ENCODE data around the gene TSPAN18. TPM values are rescaled to one million over a fixed set of nuclear protein-coding genes. Genes with fewer than 3 reads are reported as not detected.

TSPAN18 gene
- total RNA-seq, 1 donor from 2014 or later: 11.5 TPM

- DNase-seq (ENCODE audit: low read depth, low spot score): no peak
These were observed 96.2 kb downstream of the TSPAN18 start for GRCh38 chr11:44823006-44823405.

GRCh38 chr11:44823868-44824267, 97.1 kb downstream of the TSPAN18 start:
- no peak for DNase-seq (ENCODE audit: low read depth, low spot score)

GRCh38 chr11:44824300-44824704, 97.5 kb downstream of the TSPAN18 start:
- peak; percentile 79 for DNase-seq (ENCODE audit: low read depth, low spot score)

GRCh38 chr11:44825058-44825785, 98.5 kb downstream of the TSPAN18 start:
- no peak for DNase-seq (ENCODE audit: low read depth, low spot score)

GRCh38 chr11:44826922-44827643, 100.3 kb downstream of the TSPAN18 start:
- no peak for DNase-seq (ENCODE audit: low read depth, low spot score)

GRCh38 chr11:44828296-44828695, 101.5 kb downstream of the TSPAN18 start:
- DNase-seq (ENCODE audit: low read depth, low spot score): no peak

GRCh38 chr11:44829838-44830237, 103.1 kb downstream of the TSPAN18 start:
- DNase-seq (ENCODE audit: low read depth, low spot score): no peak

- DNase-seq (ENCODE audit: low read depth, low spot score): no peak
These were observed 105.0 kb downstream of the TSPAN18 start for GRCh38 chr11:44831605-44832394.

GRCh38 chr11:44832452-44832851, 105.7 kb downstream of the TSPAN18 start:
- DNase-seq (ENCODE audit: low read depth, low spot score): no peak

- DNase-seq (ENCODE audit: low read depth, low spot score): no peak
These were observed 106.6 kb downstream of the TSPAN18 start for GRCh38 chr11:44833221-44833876.

- DNase-seq (ENCODE audit: low read depth, low spot score): no peak
These were observed 107.2 kb downstream of the TSPAN18 start for GRCh38 chr11:44833877-44834452.

- DNase-seq (ENCODE audit: low read depth, low spot score): no peak
These were observed 108.1 kb downstream of the TSPAN18 start for GRCh38 chr11:44834846-44835245.

GRCh38 chr11:44835296-44835695, 108.5 kb downstream of the TSPAN18 start:
- DNase-seq (ENCODE audit: low read depth, low spot score): no peak

GRCh38 chr11:44835938-44836337, 109.2 kb downstream of the TSPAN18 start:
- DNase-seq (ENCODE audit: low read depth, low spot score): no peak

- no peak for DNase-seq (ENCODE audit: low read depth, low spot score)
These were observed 110.9 kb downstream of the TSPAN18 start for GRCh38 chr11:44837661-44838060.

- no peak for DNase-seq (ENCODE audit: low read depth, low spot score)
These were observed 112.8 kb downstream of the TSPAN18 start for GRCh38 chr11:44839458-44840084.

- DNase-seq (ENCODE audit: low read depth, low spot score): no peak
These were observed 113.3 kb downstream of the TSPAN18 start for GRCh38 chr11:44840085-44840478.

- no peak for DNase-seq (ENCODE audit: low read depth, low spot score)
These were observed 113.9 kb downstream of the TSPAN18 start for GRCh38 chr11:44840521-44841251.

GRCh38 chr11:44842220-44842619, 115.5 kb downstream of the TSPAN18 start:
- DNase-seq (ENCODE audit: low read depth, low spot score): no peak

GRCh38 chr11:44846852-44847251, 120.1 kb downstream of the TSPAN18 start:
- DNase-seq (ENCODE audit: low read depth, low spot score): no peak
